NCI-H748 treated with DMSO at 0.1 percent for 48 hours (cell line): ENCODE results near the gene TBX4.
"Not testable (repeated sequence)": the region's sequence is repeated elsewhere in the genome, so short reads cannot be mapped to it uniquely, and the experiment has no call there.

ENCODE experiments used
- DNase-seq: peaks from one replicate; lab custom pipeline; 2025; lab: John Stamatoyannopoulos, UW

The TBX4 gene

GRCh38 chr17:61527441-61527840 is 75.2 kb downstream of the TBX4 start:
- not testable (repeated sequence) for DNase-seq

GRCh38 chr17:61528171-61528570 is 75.9 kb downstream of the TBX4 start:
- no peak for DNase-seq

GRCh38 chr17:61531223-61531622 is 79.0 kb downstream of the TBX4 start:
- no peak for DNase-seq

GRCh38 chr17:61532826-61533225 is 80.6 kb downstream of the TBX4 start:
- no peak for DNase-seq

- DNase-seq: no peak
Measured at GRCh38 chr17:61533797-61534196, 81.6 kb downstream of the TBX4 start.

GRCh38 chr17:61534414-61534813 is 82.2 kb downstream of the TBX4 start:
- no peak for DNase-seq
